Measurements from ENCODE around the gene BSDC1. TPM values are rescaled to one million over a fixed set of nuclear protein-coding genes. Genes with fewer than 3 reads are reported as not detected.

The BSDC1 gene
- total RNA-seq, 1 donor from 2014 or later, result 79.0 TPM

DNA sequence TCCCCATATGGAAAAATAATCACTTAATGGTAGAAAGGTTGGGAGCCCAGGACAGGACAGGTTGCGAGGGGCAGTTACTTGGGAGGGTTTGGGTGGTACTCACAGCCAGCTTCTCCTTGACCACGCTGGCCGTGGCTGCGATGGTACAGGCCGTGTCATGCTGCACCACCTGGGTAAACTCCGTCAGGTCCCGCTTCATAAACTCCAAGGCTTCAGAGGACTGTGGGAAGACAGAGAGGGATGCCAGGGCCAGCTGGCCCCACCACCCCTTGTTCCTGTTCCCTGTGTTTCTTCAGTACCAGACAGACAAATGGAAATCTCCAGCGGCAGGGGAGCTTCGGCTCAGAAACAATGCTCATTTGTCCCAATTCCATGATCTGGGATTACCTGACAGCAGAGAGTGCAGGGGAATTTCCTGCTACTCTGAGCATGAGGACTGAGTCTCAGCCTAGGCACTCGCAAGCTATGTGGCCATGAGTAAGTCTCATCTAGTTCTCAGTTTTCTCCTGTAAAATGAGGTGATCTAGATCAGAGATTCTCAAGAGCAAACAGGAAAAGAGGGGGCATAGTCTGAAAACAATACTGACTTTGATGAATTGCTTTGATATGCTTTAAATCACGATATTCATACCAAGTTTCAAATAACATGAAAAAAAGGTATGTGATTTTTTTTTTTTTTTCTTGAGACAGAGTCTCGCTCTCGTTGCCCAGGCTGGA lies 7.4 kb downstream of the BSDC1 start:
- Mint-ChIP-seq H3K36me3 (ENCODE audit: low read depth, unreplicated experiment) (peaks cover 12% of the 10 kb centered on the region), H3K27me3 (ENCODE audit: unreplicated experiment) (no peaks in the 10 kb centered on the region), H3K4me1 (ENCODE audit: unreplicated experiment) (no peaks in the 10 kb centered on the region), H3K9me3 (ENCODE audit: unreplicated experiment) (no peaks in the 10 kb centered on the region), H3K4me3 (ENCODE audit: unreplicated experiment) (peak overlapping the region; percentile 16), H3K27ac (ENCODE audit: unreplicated experiment) (no peak overlapping the region)
- TF ChIP-seq, protein P1, sequence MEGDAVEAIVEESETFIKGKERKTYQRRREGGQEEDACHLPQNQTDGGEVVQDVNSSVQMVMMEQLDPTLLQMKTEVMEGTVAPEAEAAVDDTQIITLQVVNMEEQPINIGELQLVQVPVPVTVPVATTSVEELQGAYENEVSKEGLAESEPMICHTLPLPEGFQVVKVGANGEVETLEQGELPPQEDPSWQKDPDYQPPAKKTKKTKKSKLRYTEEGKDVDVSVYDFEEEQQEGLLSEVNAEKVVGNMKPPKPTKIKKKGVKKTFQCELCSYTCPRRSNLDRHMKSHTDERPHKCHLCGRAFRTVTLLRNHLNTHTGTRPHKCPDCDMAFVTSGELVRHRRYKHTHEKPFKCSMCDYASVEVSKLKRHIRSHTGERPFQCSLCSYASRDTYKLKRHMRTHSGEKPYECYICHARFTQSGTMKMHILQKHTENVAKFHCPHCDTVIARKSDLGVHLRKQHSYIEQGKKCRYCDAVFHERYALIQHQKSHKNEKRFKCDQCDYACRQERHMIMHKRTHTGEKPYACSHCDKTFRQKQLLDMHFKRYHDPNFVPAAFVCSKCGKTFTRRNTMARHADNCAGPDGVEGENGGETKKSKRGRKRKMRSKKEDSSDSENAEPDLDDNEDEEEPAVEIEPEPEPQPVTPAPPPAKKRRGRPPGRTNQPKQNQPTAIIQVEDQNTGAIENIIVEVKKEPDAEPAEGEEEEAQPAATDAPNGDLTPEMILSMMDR (IDR thresholded peaks at IDR 0.05; ENCODE audit: unreplicated experiment), result no peak
- DNase-seq (ENCODE audit: low spot score), result no peak

DNA sequence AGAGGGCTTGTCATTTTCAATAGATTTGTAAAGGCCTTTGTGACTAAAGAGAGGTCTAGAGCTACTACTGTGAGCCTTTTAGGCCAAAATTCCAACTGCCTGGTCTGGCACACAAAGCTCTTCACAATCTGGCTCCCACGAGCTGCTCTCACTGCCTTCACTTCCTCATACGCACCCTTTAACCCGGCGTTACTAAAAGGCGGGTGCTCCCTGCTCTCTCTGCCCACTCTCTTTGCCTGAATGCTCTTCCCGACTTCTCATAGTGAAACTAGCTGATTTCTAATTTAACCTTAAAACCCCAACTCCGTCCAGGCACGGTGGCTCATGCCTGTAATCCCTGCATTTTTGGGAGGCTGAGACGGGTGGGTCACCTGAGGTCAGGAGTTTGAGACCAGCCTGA lies 14.2 kb downstream of the BSDC1 start:
- H3K36me3 Mint-ChIP-seq (ENCODE audit: low read depth, unreplicated experiment), result peaks cover 37% of the 10 kb centered on the region
- H3K27me3 Mint-ChIP-seq (ENCODE audit: unreplicated experiment), result no peaks in the 10 kb centered on the region
- TF ChIP-seq, protein P1 (IDR thresholded peaks at IDR 0.05; ENCODE audit: unreplicated experiment), result no peak
- H3K4me1 Mint-ChIP-seq (ENCODE audit: unreplicated experiment), result no peaks in the 10 kb centered on the region
- peak overlapping the region; percentile 11 for H3K27ac Mint-ChIP-seq (ENCODE audit: unreplicated experiment)
- no peak overlapping the region for H3K4me3 Mint-ChIP-seq (ENCODE audit: unreplicated experiment)
- DNase-seq (ENCODE audit: low spot score), result no peak
- no peaks in the 10 kb centered on the region for H3K9me3 Mint-ChIP-seq (ENCODE audit: unreplicated experiment)

DNA sequence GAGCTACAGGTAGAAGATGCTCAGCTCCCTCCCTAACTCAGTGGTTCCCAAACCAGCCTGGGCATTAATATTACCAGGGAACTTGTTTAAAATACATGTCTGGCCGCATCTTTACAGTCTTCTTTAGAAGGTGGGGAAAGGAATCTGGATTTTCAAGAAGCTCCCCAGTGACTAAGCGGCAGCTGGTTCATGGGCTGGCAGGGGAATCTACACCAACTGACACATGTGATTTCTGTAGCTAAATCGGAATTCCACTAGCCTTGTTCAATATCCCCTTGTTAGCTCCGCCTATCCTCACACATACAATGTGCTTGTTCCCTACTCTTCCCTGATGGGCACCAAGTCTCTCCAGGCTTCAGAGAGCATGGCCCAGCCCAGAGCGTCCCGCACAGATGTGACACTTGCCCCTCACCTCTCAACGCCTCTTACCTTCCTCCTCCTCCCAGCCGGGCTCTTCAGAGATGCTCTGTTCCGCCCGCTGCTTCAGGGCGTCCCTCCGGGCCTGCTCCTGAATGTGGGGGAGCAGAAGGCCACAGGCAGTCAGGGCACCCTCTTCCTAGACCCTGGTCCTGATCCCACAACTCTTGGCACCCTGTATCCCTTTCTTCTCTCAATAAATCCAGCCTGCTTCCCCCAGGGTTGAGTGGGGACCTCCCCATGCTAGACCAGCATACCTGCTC lies 16.6 kb downstream of the BSDC1 start:
- no peak for DNase-seq (ENCODE audit: low spot score)
- no peaks in the 10 kb centered on the region for H3K4me1 Mint-ChIP-seq (ENCODE audit: unreplicated experiment)
- no peaks in the 10 kb centered on the region for H3K9me3 Mint-ChIP-seq (ENCODE audit: unreplicated experiment)
- H3K36me3 Mint-ChIP-seq (ENCODE audit: low read depth, unreplicated experiment), result peaks cover 49% of the 10 kb centered on the region
- H3K27me3 Mint-ChIP-seq (ENCODE audit: unreplicated experiment), result no peaks in the 10 kb centered on the region
- TF ChIP-seq, protein P1 (IDR thresholded peaks at IDR 0.05; ENCODE audit: unreplicated experiment), result no peak
- peak overlapping the region; percentile 76 for H3K4me3 Mint-ChIP-seq (ENCODE audit: unreplicated experiment)
- no peak overlapping the region for H3K27ac Mint-ChIP-seq (ENCODE audit: unreplicated experiment)

DNA sequence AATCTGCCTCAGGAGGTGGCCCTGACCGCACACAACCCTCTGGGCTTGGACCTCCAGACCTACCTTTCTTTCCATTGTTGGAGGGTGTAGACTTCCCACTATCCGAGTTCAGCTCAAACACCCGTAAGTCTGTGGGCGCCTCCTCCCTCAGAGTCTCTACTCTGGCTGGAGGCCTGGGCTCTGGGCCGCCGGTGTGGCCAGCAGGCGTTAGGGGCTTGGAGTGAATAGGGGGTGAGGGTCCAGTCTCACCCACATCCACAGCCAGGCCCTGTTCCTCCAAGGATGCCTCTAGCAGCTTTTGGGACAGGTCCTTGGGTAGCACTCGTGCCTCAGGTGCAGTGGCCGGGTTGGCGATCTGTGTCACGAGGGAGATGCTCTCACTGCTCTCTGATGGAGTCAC lies 18.0 kb downstream of the BSDC1 start:
- H3K4me3 Mint-ChIP-seq (ENCODE audit: unreplicated experiment), result no peak overlapping the region
- no peak overlapping the region for H3K27ac Mint-ChIP-seq (ENCODE audit: unreplicated experiment)
- TF ChIP-seq, protein P1 (IDR thresholded peaks at IDR 0.05; ENCODE audit: unreplicated experiment), result no peak
- H3K36me3 Mint-ChIP-seq (ENCODE audit: low read depth, unreplicated experiment), result peaks cover 58% of the 10 kb centered on the region
- no peaks in the 10 kb centered on the region for H3K27me3 Mint-ChIP-seq (ENCODE audit: unreplicated experiment)
- no peak for DNase-seq (ENCODE audit: low spot score)
- H3K9me3 Mint-ChIP-seq (ENCODE audit: unreplicated experiment), result no peaks in the 10 kb centered on the region
- no peaks in the 10 kb centered on the region for H3K4me1 Mint-ChIP-seq (ENCODE audit: unreplicated experiment)

DNA sequence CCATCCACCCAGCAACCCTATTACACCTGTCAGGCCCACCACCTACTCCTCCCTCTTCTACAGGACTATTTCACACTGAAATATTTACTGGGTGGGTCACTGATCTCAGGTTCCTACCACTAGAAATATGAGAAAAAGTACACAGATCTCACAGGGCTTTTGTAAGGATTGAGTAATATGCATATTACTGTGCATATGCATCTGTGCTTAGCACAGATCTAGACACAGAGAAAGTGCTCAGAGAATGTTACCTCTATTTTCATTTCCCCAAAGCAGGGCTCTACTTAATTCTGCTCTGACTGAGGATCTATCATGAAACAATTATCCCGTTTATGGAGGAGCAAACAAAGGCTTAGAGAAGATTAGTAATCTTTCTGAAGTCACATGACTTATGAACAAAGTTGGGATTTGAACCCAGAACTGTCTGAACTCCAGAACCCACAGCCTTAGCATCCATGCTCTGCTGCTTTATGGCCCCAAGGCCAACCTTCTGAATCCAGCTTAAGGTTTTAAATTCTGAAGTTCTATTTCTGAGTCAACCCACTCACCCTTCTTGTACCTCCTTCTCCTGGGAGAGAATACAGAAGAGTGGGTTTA lies 20.1 kb downstream of the BSDC1 start:
- peak overlapping the region; percentile 22 for H3K4me3 Mint-ChIP-seq (ENCODE audit: unreplicated experiment)
- no peak for DNase-seq (ENCODE audit: low spot score)
- no peak overlapping the region for H3K27ac Mint-ChIP-seq (ENCODE audit: unreplicated experiment)
- H3K27me3 Mint-ChIP-seq (ENCODE audit: unreplicated experiment), result no peaks in the 10 kb centered on the region
- TF ChIP-seq, protein P1 (IDR thresholded peaks at IDR 0.05; ENCODE audit: unreplicated experiment), result no peak
- H3K4me1 Mint-ChIP-seq (ENCODE audit: unreplicated experiment), result no peaks in the 10 kb centered on the region
- H3K9me3 Mint-ChIP-seq (ENCODE audit: unreplicated experiment), result no peaks in the 10 kb centered on the region
- H3K36me3 Mint-ChIP-seq (ENCODE audit: low read depth, unreplicated experiment), result peaks cover 46% of the 10 kb centered on the region
